Nephron progenitor cell (in vitro differentiated cells): Measurements from ENCODE around the gene CNIH2.
"Not testable (repeated sequence)": the region's sequence is repeated elsewhere in the genome, so short reads cannot be mapped to it uniquely, and the experiment has no call there.

Experiments used
- DNase-seq: peaks from one replicate; pipeline ENCODE4 v3.0.0; 2021
- H3K27ac Mint-ChIP-seq: 2 replicates; pipeline ENCODE4 v1.8.0; 2021; ENCODE audit warnings: mild to moderate bottlenecking, moderate library complexity, mixed read lengths
- H3K27me3 Mint-ChIP-seq: 2 replicates; pipeline ENCODE4 v1.8.0; 2021; ENCODE audit warnings: mild to moderate bottlenecking, low read depth, mixed read lengths; ENCODE audit not compliant: poor library complexity
- H3K36me3 Mint-ChIP-seq: 2 replicates; pipeline ENCODE4 v1.8.0; 2021; ENCODE audit warnings: low read depth, mixed read lengths
- H3K4me1 Mint-ChIP-seq: 2 replicates; pipeline ENCODE4 v1.8.0; 2021; ENCODE audit warnings: mixed read lengths
- H3K4me3 Mint-ChIP-seq: 2 replicates; pipeline ENCODE4 v1.8.0; 2021; ENCODE audit warnings: mild to moderate bottlenecking, moderate library complexity, mixed read lengths
- H3K9me3 Mint-ChIP-seq: 2 replicates; pipeline ENCODE4 v1.8.0; 2021; ENCODE audit warnings: mild to moderate bottlenecking, moderate library complexity, mixed read lengths
- TF ChIP-seq, protein P1 (sequence below): fragments of 200-600 bp; sonication (generic); IDR thresholded peaks from 2 replicates; pipeline ENCODE4 v1.5.0; 2021; ENCODE audit warnings: antibody characterized with exemption

CNIH2 gene

DNA sequence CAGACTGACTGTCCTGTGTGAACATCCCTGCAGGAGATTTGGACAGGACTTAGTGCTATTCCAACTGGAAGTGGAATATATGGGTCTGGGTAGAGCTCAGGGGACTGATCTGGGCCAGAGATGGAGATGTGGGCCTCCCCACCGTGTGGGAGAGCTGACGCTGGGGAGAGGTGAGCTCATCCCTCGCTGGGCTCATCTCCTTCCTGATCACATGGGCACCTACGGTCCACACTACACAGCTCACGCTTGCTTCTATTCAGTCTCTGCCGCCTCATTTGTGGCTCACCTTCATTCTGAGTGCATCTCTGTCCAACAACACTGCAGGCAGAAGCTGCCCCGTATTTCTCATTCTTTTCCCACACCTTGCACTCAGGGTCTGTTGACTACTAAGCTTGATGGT, 26.2 kb upstream of the CNIH2 start:
- peaks cover 31% of the 10 kb centered on the region for H3K4me1 Mint-ChIP-seq
- peaks cover 11% of the 10 kb centered on the region for H3K36me3 Mint-ChIP-seq
- TF ChIP-seq, protein P1, sequence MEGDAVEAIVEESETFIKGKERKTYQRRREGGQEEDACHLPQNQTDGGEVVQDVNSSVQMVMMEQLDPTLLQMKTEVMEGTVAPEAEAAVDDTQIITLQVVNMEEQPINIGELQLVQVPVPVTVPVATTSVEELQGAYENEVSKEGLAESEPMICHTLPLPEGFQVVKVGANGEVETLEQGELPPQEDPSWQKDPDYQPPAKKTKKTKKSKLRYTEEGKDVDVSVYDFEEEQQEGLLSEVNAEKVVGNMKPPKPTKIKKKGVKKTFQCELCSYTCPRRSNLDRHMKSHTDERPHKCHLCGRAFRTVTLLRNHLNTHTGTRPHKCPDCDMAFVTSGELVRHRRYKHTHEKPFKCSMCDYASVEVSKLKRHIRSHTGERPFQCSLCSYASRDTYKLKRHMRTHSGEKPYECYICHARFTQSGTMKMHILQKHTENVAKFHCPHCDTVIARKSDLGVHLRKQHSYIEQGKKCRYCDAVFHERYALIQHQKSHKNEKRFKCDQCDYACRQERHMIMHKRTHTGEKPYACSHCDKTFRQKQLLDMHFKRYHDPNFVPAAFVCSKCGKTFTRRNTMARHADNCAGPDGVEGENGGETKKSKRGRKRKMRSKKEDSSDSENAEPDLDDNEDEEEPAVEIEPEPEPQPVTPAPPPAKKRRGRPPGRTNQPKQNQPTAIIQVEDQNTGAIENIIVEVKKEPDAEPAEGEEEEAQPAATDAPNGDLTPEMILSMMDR, result no peak
- H3K27me3 Mint-ChIP-seq, result peaks cover 3% of the 10 kb centered on the region
- DNase-seq, result no peak
- H3K27ac Mint-ChIP-seq, result peak overlapping the region; percentile 62
- H3K4me3 Mint-ChIP-seq, result no peak overlapping the region
- no peaks in the 10 kb centered on the region for H3K9me3 Mint-ChIP-seq

DNA sequence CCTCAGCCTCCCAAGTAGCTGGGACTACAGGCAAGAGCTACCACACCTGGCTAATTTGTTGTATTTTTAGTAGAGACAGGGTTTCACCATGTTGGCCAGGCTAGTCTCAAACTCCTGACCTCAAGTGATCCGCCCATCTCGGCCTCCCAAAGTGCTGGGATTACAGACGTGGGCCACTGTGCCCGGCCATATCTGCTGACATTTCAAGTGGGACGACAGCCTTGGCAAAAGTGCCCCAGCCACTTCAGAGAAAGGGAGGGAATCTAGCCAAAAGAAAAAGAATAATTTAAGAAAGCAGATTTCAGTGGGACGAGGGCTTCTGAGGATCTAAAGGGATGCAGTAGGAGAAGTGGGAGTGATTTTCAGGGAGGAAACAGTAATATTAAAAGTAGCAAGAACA, 24.9 kb upstream of the CNIH2 start:
- H3K27ac Mint-ChIP-seq, H3K27me3 Mint-ChIP-seq, H3K4me3 Mint-ChIP-seq, H3K9me3 Mint-ChIP-seq, DNase-seq, H3K36me3 Mint-ChIP-seq: not testable (repeated sequence)
- H3K4me1 Mint-ChIP-seq, result peaks cover 34% of the 10 kb centered on the region

DNA sequence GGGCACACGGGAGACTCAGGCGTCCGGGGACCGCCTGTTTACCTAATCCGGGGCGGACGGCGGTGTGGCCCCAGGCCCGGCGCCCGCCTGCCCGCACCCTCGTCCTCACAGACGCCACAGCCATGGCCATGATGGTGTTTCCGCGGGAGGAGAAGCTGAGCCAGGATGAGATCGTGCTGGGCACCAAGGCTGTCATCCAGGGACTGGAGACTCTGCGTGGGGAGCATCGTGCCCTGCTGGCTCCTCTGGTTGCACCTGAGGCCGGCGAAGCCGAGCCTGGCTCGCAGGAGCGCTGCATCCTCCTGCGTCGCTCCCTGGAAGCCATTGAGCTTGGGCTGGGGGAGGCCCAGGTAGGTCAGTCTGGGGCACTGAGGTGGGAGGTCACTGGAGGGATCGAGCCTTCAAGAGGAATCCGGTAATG, 19.5 kb upstream of the CNIH2 start:
- peaks cover 18% of the 10 kb centered on the region for H3K36me3 Mint-ChIP-seq
- TF ChIP-seq, protein P1, result peak; percentile 13
- H3K27ac Mint-ChIP-seq, result no peak overlapping the region
- peak overlapping the region; percentile 82 for H3K4me3 Mint-ChIP-seq
- no peaks in the 10 kb centered on the region for H3K9me3 Mint-ChIP-seq
- H3K27me3 Mint-ChIP-seq, result peaks cover 3% of the 10 kb centered on the region
- H3K4me1 Mint-ChIP-seq, result peaks cover 24% of the 10 kb centered on the region
- no peak for DNase-seq

DNA sequence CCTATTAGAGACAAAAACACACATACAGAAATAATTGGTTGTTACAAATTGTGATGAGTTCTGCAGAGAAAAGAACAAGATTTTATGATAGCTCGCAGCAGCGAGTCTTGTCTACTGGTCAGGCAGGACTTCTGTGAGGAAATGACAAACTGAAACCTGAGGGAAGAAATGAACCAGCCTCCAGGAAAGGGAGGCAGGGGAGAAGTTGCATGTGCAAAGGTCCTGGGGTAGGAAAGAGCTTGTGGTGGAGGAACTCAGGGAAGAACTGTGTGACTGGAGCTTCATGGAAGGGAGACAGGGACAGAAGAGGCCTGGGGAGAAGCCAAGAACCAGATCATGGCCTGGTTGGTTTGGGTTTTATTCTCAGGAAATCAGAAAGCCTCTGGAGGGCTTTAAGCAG, 18.8 kb upstream of the CNIH2 start:
- H3K27me3 Mint-ChIP-seq, result no peaks in the 10 kb centered on the region
- peaks cover 21% of the 10 kb centered on the region for H3K36me3 Mint-ChIP-seq
- TF ChIP-seq, protein P1, result no peak
- no peak for DNase-seq
- no peak overlapping the region for H3K27ac Mint-ChIP-seq
- H3K4me3 Mint-ChIP-seq, result peak overlapping the region; percentile 82
- peaks cover 22% of the 10 kb centered on the region for H3K4me1 Mint-ChIP-seq
- no peaks in the 10 kb centered on the region for H3K9me3 Mint-ChIP-seq

DNA sequence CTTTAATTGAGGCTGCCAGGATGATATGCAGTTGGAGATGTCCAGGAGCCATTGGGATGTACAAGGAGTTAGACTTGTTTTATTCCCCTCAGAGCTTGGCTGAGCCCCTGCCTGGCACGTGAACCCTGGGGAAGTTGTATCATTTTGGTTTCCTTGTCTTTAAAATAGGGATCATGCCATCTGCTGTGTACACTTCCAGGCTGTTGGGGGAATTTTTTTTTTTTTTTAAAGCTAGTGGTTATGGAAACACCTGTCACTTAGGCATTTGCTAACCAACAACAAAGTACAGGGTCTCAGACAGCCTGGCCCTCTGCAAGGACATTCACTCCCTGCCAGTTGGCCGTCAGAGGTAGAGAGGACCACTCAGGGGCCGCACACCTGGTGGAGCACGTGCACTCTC, 18.0 kb upstream of the CNIH2 start:
- Mint-ChIP-seq H3K36me3 (peaks cover 29% of the 10 kb centered on the region), H3K9me3 (no peaks in the 10 kb centered on the region), H3K4me3 (peak overlapping the region; percentile 44), H3K27ac (no peak overlapping the region), H3K27me3 (no peaks in the 10 kb centered on the region), H3K4me1 (peaks cover 22% of the 10 kb centered on the region)
- TF ChIP-seq, protein P1, result no peak
- no peak for DNase-seq

DNA sequence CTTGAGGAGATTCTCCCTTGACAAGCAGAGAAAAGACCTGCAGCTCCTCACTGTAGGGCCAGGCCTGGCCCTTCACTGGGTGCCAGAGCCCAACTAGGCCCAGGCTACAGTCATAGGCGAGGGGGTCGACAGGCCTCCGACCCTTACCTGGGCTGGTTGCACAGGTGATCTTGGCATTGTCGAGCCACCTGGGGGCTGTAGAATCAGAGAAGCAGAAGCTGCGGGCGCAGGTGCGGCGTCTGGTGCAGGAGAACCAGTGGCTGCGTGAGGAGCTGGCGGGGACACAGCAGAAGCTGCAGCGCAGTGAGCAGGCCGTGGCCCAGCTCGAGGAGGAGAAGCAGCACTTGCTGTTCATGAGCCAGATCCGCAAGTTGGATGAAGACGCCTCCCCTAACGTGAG, 16.4 kb upstream of the CNIH2 start:
- TF ChIP-seq, protein P1, result no peak
- DNase-seq, result no peak
- no peak overlapping the region for H3K4me3 Mint-ChIP-seq
- no peak overlapping the region for H3K27ac Mint-ChIP-seq
- no peaks in the 10 kb centered on the region for H3K27me3 Mint-ChIP-seq
- H3K9me3 Mint-ChIP-seq, result no peaks in the 10 kb centered on the region
- H3K36me3 Mint-ChIP-seq, result peaks cover 29% of the 10 kb centered on the region
- H3K4me1 Mint-ChIP-seq, result peaks cover 18% of the 10 kb centered on the region
